Activated CD4-positive, alpha-beta memory T cell treated with anti-CD3 and anti-CD28 coated beads for 36 hours (primary cell): ENCODE measurements around the gene MUC21. TPM values are rescaled to one million over a fixed set of nuclear protein-coding genes. Genes with fewer than 3 reads are reported as not detected.

Source experiments
- total RNA-seq, 2 experiments: library from RNA; stranded (reverse); gene quantifications; one replicate each; pipeline ENCODE4 v1.2.3, GENCODE V29; 2021

The MUC21 gene
- total RNA-seq, 2 experiments from 2014 or later, result not detected

Other genes starting within 250 kb of the MUC21 start
- gene FLOT1, start 241.0 kb upstream of the MUC21 start, total RNA-seq, result 100 to 1,000 TPM; 226 to 231 TPM
- 100 to 1,000 TPM; 167 to 171 TPM for gene IER3, start 239.2 kb upstream of the MUC21 start, total RNA-seq
- gene DDR1, start 99.2 kb upstream of the MUC21 start, total RNA-seq, result 1 to 10 TPM; 8.1 to 8.7 TPM
- gene GTF2H4, start 75.5 kb upstream of the MUC21 start, total RNA-seq, result 10 to 100 TPM; 35.2 to 39.2 TPM
- gene VARS2, start 69.5 kb upstream of the MUC21 start, total RNA-seq, result 10 to 100 TPM; 56.9 to 68.9 TPM
- not detected for gene SFTA2, start 51.5 kb upstream of the MUC21 start, total RNA-seq
- not detected for gene MUCL3, start 42.7 kb upstream of the MUC21 start, total RNA-seq
- gene MUC22, start 26.8 kb downstream of the MUC21 start, total RNA-seq, result not detected
- not detected for gene C6orf15, start 128.9 kb downstream of the MUC21 start, total RNA-seq
- gene PSORS1C1, start 131.1 kb downstream of the MUC21 start, total RNA-seq, result not detected
- not detected for gene CDSN, start 136.7 kb downstream of the MUC21 start, total RNA-seq
- not detected for gene PSORS1C2, start 155.3 kb downstream of the MUC21 start, total RNA-seq
- 10 to 100 TPM; 44.5 to 50.5 TPM for gene CCHCR1, start 174.1 kb downstream of the MUC21 start, total RNA-seq
- 10 to 100 TPM; 93.0 to 93.1 TPM for gene TCF19, start 174.9 kb downstream of the MUC21 start, total RNA-seq
- gene POU5F1, start 187.0 kb downstream of the MUC21 start, total RNA-seq, result under 1 TPM in 1 of 2 experiments, not detected in 1; 0.52 TPM